Peyer's patch (tissue), 4 donors: ENCODE data around the gene TNFRSF1A. TPM values are rescaled to one million over a fixed set of nuclear protein-coding genes. Genes with fewer than 3 reads are reported as not detected.

Source experiments
- DNase-seq, 3 donors: peaks; one replicate each; pipeline ENCODE4 v3.0.0-alpha.2; 2017 to 2019
- H3K27ac ChIP-seq, 4 donors: fragments of 200-600 bp; sonication (generic); one replicate each; pipeline ENCODE4 v1.5.1; 2016 to 2019
- H3K27me3 ChIP-seq, 2 donors: fragments of 200-600 bp; sonication (generic); one replicate each; pipeline ENCODE4 v1.5.1; 2019
- H3K36me3 ChIP-seq, 3 donors: fragments of 200-600 bp; sonication (generic); one replicate each; pipeline ENCODE4 v1.5.1; 2016 to 2019
- H3K4me1 ChIP-seq, 4 donors: fragments of 200-600 bp; sonication (generic); one replicate each; pipeline ENCODE4 v1.5.1; 2016 to 2019
- H3K4me3 ChIP-seq, 4 donors: fragments of 200-600 bp; sonication (generic); 1 replicate in 3 of 4; 2 replicates in 1 of 4; pipeline ENCODE4 v1.5.1; 2016 to 2019; ENCODE audit warnings: mild to moderate bottlenecking in 1 of 4
- H3K9me3 ChIP-seq, 4 donors: fragments of 200-600 bp; sonication (generic); one replicate each; pipeline ENCODE4 v1.5.1; 2016 to 2019; ENCODE audit warnings: mild to moderate bottlenecking in 1 of 4
- CTCF ChIP-seq, 6 experiments: fragments of 450-650 bp in 4 of 6; fragments of 200-600 bp in 2 of 6; sonication (generic) in 1 of 6; IDR thresholded peaks; one replicate each; pipeline ENCODE4 v1.5.1; 2017 to 2019; ENCODE audit warnings: antibody characterized with exemption in 6 of 6, mild to moderate bottlenecking in 3 of 6, moderate library complexity in 1 of 6
- POLR2A ChIP-seq, 2 donors: fragments of 450-650 bp; IDR thresholded peaks; one replicate each; pipeline ENCODE4 v1.5.1; 2017; ENCODE audit warnings: antibody characterized with exemption in 2 of 2, mild to moderate bottlenecking in 2 of 2, moderate library complexity in 2 of 2
- small RNA-seq, 2 donors: library from RNA; depleted of rRNA; stranded (forward); fragments of <200 nt; gene quantifications; one replicate each; pipeline ENCODE3, GENCODE V24; 2016
- total RNA-seq, 4 donors: library from RNA; depleted of rRNA; stranded (reverse); fragments of >200 nt; gene quantifications; one replicate each; pipeline ENCODE4 v1.1.0, GENCODE V29; 2016

TNFRSF1A gene
- total RNA-seq, 4 donors from 2014 or later, result 90.8 to 547 (median 393) TPM

- H3K36me3 ChIP-seq, result no peaks in the 10 kb centered on the region
- no peak overlapping the region for H3K4me3 ChIP-seq
- H3K9me3 ChIP-seq, result no peaks in the 10 kb centered on the region
- H3K27ac ChIP-seq, result peak overlapping the region in 2 of 4 donors; percentile 84 to 93
- no peak for TF ChIP-seq CTCF (IDR thresholded peaks at IDR 0.05)
- TF ChIP-seq POLR2A (IDR thresholded peaks at IDR 0.05), result no peak
- DNase-seq, result peak in 2 of 3 donors; percentile 32 to 41
- H3K4me1 ChIP-seq, result peaks cover 0 to 26% (median 12%) of the 10 kb centered on the region in 4 donors
- H3K27me3 ChIP-seq, result no peaks in the 10 kb centered on the region
These were observed 61.2 kb downstream of the TNFRSF1A start for GRCh38 chr12:6280672-6281071.

- H3K9me3 ChIP-seq, result no peaks in the 10 kb centered on the region
- H3K27me3 ChIP-seq, result no peaks in the 10 kb centered on the region
- no peak for TF ChIP-seq POLR2A (IDR thresholded peaks at IDR 0.05)
- no peak for TF ChIP-seq CTCF (IDR thresholded peaks at IDR 0.05)
- no peaks in the 10 kb centered on the region for H3K36me3 ChIP-seq
- peak overlapping the region in 3 of 4 donors; percentile 9 to 93 (median 84) for H3K27ac ChIP-seq
- no peak overlapping the region for H3K4me3 ChIP-seq
- peaks cover 0 to 26% (median 11%) of the 10 kb centered on the region in 4 donors for H3K4me1 ChIP-seq
- peak in 1 of 3 donors; percentile 59 for DNase-seq
These were observed 61.8 kb downstream of the TNFRSF1A start for GRCh38 chr12:6280053-6280469.

- H3K4me1 ChIP-seq, result peaks cover 0 to 26% (median 10%) of the 10 kb centered on the region in 4 donors
- H3K4me3 ChIP-seq, result no peak overlapping the region
- no peaks in the 10 kb centered on the region for H3K36me3 ChIP-seq
- peak overlapping the region in 3 of 4 donors; percentile 9 to 93 (median 84) for H3K27ac ChIP-seq
- H3K9me3 ChIP-seq, result no peaks in the 10 kb centered on the region
- H3K27me3 ChIP-seq, result no peaks in the 10 kb centered on the region
- no peak for TF ChIP-seq CTCF (IDR thresholded peaks at IDR 0.05)
- no peak for TF ChIP-seq POLR2A (IDR thresholded peaks at IDR 0.05)
- peak in 2 of 3 donors; percentile 38 to 53 for DNase-seq
These were observed 62.2 kb downstream of the TNFRSF1A start for GRCh38 chr12:6279631-6280030.

- Histone ChIP-seq H3K27ac (peak overlapping the region in 3 of 4 donors; percentile 9 to 93 (median 84)), H3K4me1 (peaks cover 0 to 26% (median 10%) of the 10 kb centered on the region in 4 donors), H3K36me3 (no peaks in the 10 kb centered on the region), H3K27me3 (no peaks in the 10 kb centered on the region), H3K9me3 (no peaks in the 10 kb centered on the region), H3K4me3 (peak overlapping the region in 2 of 4 donors; percentile 54 to 62)
- no peak for TF ChIP-seq POLR2A (IDR thresholded peaks at IDR 0.05)
- TF ChIP-seq CTCF (IDR thresholded peaks at IDR 0.05), result no peak
- no peak for DNase-seq
These were observed 62.6 kb downstream of the TNFRSF1A start for GRCh38 chr12:6279256-6279628.

Small RNA genes lying within 50 kb of the gene (small RNA-seq; reads per million reads assigned to genes)
- 0 reads per million in 2 donors for gene RN7SL391P

Other genes starting within 250 kb of the TNFRSF1A start
- 10 to 100 TPM; 21.5 to 98.2 (median 62.7) TPM for gene VWF, start 217.4 kb downstream of the TNFRSF1A start, total RNA-seq
- gene CD9, start 141.7 kb downstream of the TNFRSF1A start, total RNA-seq, result 100 to 1,000 TPM in 3 of 4 donors, 10 to 100 TPM in 1; 31.4 to 176 (median 141) TPM
- gene PLEKHG6, start 31.4 kb downstream of the TNFRSF1A start, total RNA-seq, result 100 to 1,000 TPM; 145 to 543 (median 176) TPM
- 100 to 1,000 TPM in 3 of 4 donors, 10 to 100 TPM in 1; 93.3 to 275 (median 143) TPM for gene SCNN1A, start 33.5 kb upstream of the TNFRSF1A start, total RNA-seq
- gene LTBR, start 42.1 kb upstream of the TNFRSF1A start, total RNA-seq, result 100 to 1,000 TPM; 113 to 313 (median 294) TPM
- gene CD27, start 102.9 kb upstream of the TNFRSF1A start, total RNA-seq, result 10 to 100 TPM in 1 of 4 donors, 1 to 10 TPM in 3; 1.0 to 20.6 (median 2.3) TPM
- 100 to 1,000 TPM in 2 of 4 donors, 10 to 100 TPM in 2; 44.6 to 124 (median 95.5) TPM for gene TAPBPL, start 110.0 kb upstream of the TNFRSF1A start, total RNA-seq
- gene VAMP1, start 128.6 kb upstream of the TNFRSF1A start, total RNA-seq, result 10 to 100 TPM in 2 of 4 donors, 1 to 10 TPM in 2; 5.3 to 17.4 (median 9.3) TPM
- gene MRPL51, start 151.2 kb upstream of the TNFRSF1A start, total RNA-seq, result 10 to 100 TPM; 23.5 to 71.8 (median 61.6) TPM
- gene NCAPD2, start 152.0 kb upstream of the TNFRSF1A start, total RNA-seq, result 10 to 100 TPM; 26.1 to 86.6 (median 32.7) TPM
- 1,000 to 10,000 TPM; 1,939 to 3,624 (median 2,830) TPM for gene GAPDH, start 192.4 kb upstream of the TNFRSF1A start, total RNA-seq
- gene IFFO1, start 214.0 kb upstream of the TNFRSF1A start, total RNA-seq, result 10 to 100 TPM in 2 of 4 donors, 1 to 10 TPM in 2; 7.8 to 50.3 (median 9.5) TPM
- gene NOP2, start 226.2 kb upstream of the TNFRSF1A start, total RNA-seq, result 100 to 1,000 TPM in 1 of 4 donors, 10 to 100 TPM in 3; 21.4 to 135 (median 43.6) TPM